DLD1 (cell line): Measurements from ENCODE around the gene TMEM132C.

ENCODE experiments used
- in situ Hi-C: cut with HindIII; loops from 2 replicates; pipeline ENCODE4 v1.10.0; 2017; ENCODE audit warnings: low sequenced_read_pairs

Gene TMEM132C

GRCh38 chr12:128288357-128288756 lies 21.4 kb downstream of the TMEM132C start:
- in situ Hi-C loops = no loop called here

GRCh38 chr12:128288896-128289295 lies 21.9 kb downstream of the TMEM132C start:
- in situ Hi-C loops = no loop called here

GRCh38 chr12:128290938-128291337 lies 24.0 kb downstream of the TMEM132C start:
- in situ Hi-C loops = no loop called here

GRCh38 chr12:128298091-128298748 lies 31.2 kb downstream of the TMEM132C start:
- in situ Hi-C loops = no loop called here

- in situ Hi-C loops = no loop called here
Measured at GRCh38 chr12:128305336-128305892, 38.4 kb downstream of the TMEM132C start.

GRCh38 chr12:128307791-128308190 lies 40.8 kb downstream of the TMEM132C start:
- in situ Hi-C loops = no loop called here

GRCh38 chr12:128312661-128313060 lies 45.7 kb downstream of the TMEM132C start:
- in situ Hi-C loops = no loop called here

GRCh38 chr12:128313931-128314330 lies 47.0 kb downstream of the TMEM132C start:
- in situ Hi-C loops = no loop called here

- in situ Hi-C loops = no loop called here
Measured at GRCh38 chr12:128314611-128315010, 47.6 kb downstream of the TMEM132C start.

GRCh38 chr12:128316078-128316477 lies 49.1 kb downstream of the TMEM132C start:
- in situ Hi-C loops = no loop called here

GRCh38 chr12:128316973-128317526 lies 50.1 kb downstream of the TMEM132C start:
- in situ Hi-C loops = no loop called here

- in situ Hi-C loops = no loop called here
Measured at GRCh38 chr12:128318341-128318740, 51.4 kb downstream of the TMEM132C start.

GRCh38 chr12:128318946-128319345 lies 52.0 kb downstream of the TMEM132C start:
- in situ Hi-C loops = no loop called here

GRCh38 chr12:128322341-128322740 lies 55.4 kb downstream of the TMEM132C start:
- in situ Hi-C loops = no loop called here

GRCh38 chr12:128323145-128323920 lies 56.4 kb downstream of the TMEM132C start:
- in situ Hi-C loops = no loop called here

- in situ Hi-C loops = no loop called here
Measured at GRCh38 chr12:128325646-128326045, 58.7 kb downstream of the TMEM132C start.

GRCh38 chr12:128326406-128326805 lies 59.4 kb downstream of the TMEM132C start:
- in situ Hi-C loops = no loop called here

- in situ Hi-C loops = no loop called here
Measured at GRCh38 chr12:128328961-128329360, 62.0 kb downstream of the TMEM132C start.

GRCh38 chr12:128336204-128337070 lies 69.5 kb downstream of the TMEM132C start:
- in situ Hi-C loops = no loop called here

GRCh38 chr12:128337071-128337345 lies 70.0 kb downstream of the TMEM132C start:
- in situ Hi-C loops = no loop called here
